ENCODE measurements around the gene RBMS2.
"Not testable (repeated sequence)": the region's sequence is repeated elsewhere in the genome, so short reads cannot be mapped to it uniquely, and the experiment has no call there.

The RBMS2 gene

GRCh38 chr12:56517854-56518253 lies 3.8 kb upstream of the RBMS2 start:
- DNase-seq (ENCODE audit: low read depth in 2 of 2), result no peak

- no peak for DNase-seq (ENCODE audit: low read depth in 2 of 2)
Measured at GRCh38 chr12:56518570-56518969, 3.0 kb upstream of the RBMS2 start.

GRCh38 chr12:56520048-56520447 lies 1.6 kb upstream of the RBMS2 start:
- DNase-seq (ENCODE audit: low read depth in 2 of 2), result no peak

GRCh38 chr12:56520506-56520905 lies 1.1 kb upstream of the RBMS2 start:
- no peak for DNase-seq (ENCODE audit: low read depth in 2 of 2)

GRCh38 chr12:56521209-56521589 lies 421 bp upstream of the RBMS2 start:
- no peak for DNase-seq (ENCODE audit: low read depth in 2 of 2)

- no peak for DNase-seq (ENCODE audit: low read depth in 2 of 2)
Measured at GRCh38 chr12:56522411-56523193, 982 bp downstream of the RBMS2 start.

GRCh38 chr12:56528846-56529245 lies 7.2 kb downstream of the RBMS2 start:
- no peak for DNase-seq (ENCODE audit: low read depth in 2 of 2)

GRCh38 chr12:56529656-56530055 lies 8.0 kb downstream of the RBMS2 start:
- DNase-seq (ENCODE audit: low read depth in 2 of 2), result no peak

GRCh38 chr12:56530390-56531055 lies 8.9 kb downstream of the RBMS2 start:
- no peak for DNase-seq (ENCODE audit: low read depth in 2 of 2)

GRCh38 chr12:56537546-56537945 lies 15.9 kb downstream of the RBMS2 start:
- no peak for DNase-seq (ENCODE audit: low read depth in 2 of 2)

GRCh38 chr12:56541631-56542030 lies 20.0 kb downstream of the RBMS2 start:
- no peak for DNase-seq (ENCODE audit: low read depth in 2 of 2)

- DNase-seq (ENCODE audit: low read depth in 2 of 2), result no peak
Measured at GRCh38 chr12:56542164-56542563, 20.5 kb downstream of the RBMS2 start.

GRCh38 chr12:56545023-56545604 lies 23.5 kb downstream of the RBMS2 start:
- no peak for DNase-seq (ENCODE audit: low read depth in 2 of 2)

- no peak for DNase-seq (ENCODE audit: low read depth in 2 of 2)
Measured at GRCh38 chr12:56546680-56547079, 25.1 kb downstream of the RBMS2 start.

GRCh38 chr12:56551070-56551469 lies 29.4 kb downstream of the RBMS2 start:
- no peak for DNase-seq (ENCODE audit: low read depth in 2 of 2)

GRCh38 chr12:56565510-56566101 lies 44.0 kb downstream of the RBMS2 start:
- DNase-seq (ENCODE audit: low read depth in 2 of 2), result no peak

GRCh38 chr12:56568146-56568545 lies 46.5 kb downstream of the RBMS2 start:
- no peak for DNase-seq (ENCODE audit: low read depth in 2 of 2)

- DNase-seq (ENCODE audit: low read depth in 2 of 2), result no peak
Measured at GRCh38 chr12:56571121-56571520, 49.5 kb downstream of the RBMS2 start.

- DNase-seq (ENCODE audit: low read depth in 2 of 2), result no peak
Measured at GRCh38 chr12:56572288-56572687, 50.7 kb downstream of the RBMS2 start.

- no peak for DNase-seq (ENCODE audit: low read depth in 2 of 2)
Measured at GRCh38 chr12:56574210-56574609, 52.6 kb downstream of the RBMS2 start.

GRCh38 chr12:56577248-56577647 lies 55.6 kb downstream of the RBMS2 start:
- DNase-seq (ENCODE audit: low read depth in 2 of 2), result not testable (repeated sequence)

- DNase-seq (ENCODE audit: low read depth in 2 of 2), result no peak
Measured at GRCh38 chr12:56578983-56579546, 57.4 kb downstream of the RBMS2 start.
